GM21360 (cell line): Measurements from ENCODE around the gene KAZN.

Experiments
- ATAC-seq: cut with Tn5 transposase; IDR thresholded peaks from one replicate; pipeline ENCODE4 v1.9.1; 2021; ENCODE audit warnings: mild to moderate bottlenecking, moderate library complexity; ENCODE audit not compliant: unreplicated experiment

The KAZN gene

GRCh38 chr1:14875524-14876509 lies 277.3 kb downstream of the KAZN start:
- no peak for ATAC-seq

DNA sequence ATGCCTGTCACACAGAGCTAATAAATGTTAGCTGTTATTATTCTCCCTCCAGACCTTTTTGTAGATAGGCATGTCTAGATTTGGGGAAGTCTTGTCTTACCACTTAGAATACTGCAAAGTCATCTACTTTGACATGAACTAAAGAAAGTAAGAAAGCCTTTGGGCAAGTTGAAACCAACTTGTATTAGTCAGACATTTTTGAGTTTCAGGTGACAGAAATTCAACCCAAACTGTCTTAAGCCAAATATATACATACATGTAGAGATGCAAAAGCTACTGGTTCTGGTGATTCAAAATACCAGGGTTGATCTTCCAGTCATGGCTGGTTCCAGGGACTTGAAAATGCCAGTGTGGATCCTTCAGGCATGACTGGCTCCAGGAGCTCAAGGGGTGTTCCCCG lies 278.3 kb downstream of the KAZN start:
- ATAC-seq: no peak

- ATAC-seq: no peak
Measured at GRCh38 chr1:14877224-14877623, 278.7 kb downstream of the KAZN start.

DNA sequence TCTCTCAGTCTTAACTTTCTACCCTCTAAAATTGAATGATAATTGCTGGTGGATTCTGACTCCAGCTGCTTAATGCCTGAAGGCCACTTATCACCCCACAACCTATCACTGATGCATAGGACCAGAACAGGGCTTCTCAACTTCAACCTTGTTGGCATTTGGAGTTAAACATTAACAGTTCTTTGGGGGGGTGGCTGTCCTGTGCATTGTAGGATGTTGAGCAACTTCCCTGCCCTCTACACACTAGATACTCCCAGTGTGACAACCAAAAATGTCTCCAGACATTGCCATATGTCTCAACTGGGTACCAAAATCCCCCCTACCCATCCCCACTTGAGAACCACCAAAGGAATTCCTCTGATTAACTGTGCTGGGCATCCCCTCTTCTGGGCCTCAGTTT lies 279.6 kb downstream of the KAZN start:
- no peak for ATAC-seq

- no peak for ATAC-seq
Measured at GRCh38 chr1:14878951-14879350, 280.5 kb downstream of the KAZN start.

DNA sequence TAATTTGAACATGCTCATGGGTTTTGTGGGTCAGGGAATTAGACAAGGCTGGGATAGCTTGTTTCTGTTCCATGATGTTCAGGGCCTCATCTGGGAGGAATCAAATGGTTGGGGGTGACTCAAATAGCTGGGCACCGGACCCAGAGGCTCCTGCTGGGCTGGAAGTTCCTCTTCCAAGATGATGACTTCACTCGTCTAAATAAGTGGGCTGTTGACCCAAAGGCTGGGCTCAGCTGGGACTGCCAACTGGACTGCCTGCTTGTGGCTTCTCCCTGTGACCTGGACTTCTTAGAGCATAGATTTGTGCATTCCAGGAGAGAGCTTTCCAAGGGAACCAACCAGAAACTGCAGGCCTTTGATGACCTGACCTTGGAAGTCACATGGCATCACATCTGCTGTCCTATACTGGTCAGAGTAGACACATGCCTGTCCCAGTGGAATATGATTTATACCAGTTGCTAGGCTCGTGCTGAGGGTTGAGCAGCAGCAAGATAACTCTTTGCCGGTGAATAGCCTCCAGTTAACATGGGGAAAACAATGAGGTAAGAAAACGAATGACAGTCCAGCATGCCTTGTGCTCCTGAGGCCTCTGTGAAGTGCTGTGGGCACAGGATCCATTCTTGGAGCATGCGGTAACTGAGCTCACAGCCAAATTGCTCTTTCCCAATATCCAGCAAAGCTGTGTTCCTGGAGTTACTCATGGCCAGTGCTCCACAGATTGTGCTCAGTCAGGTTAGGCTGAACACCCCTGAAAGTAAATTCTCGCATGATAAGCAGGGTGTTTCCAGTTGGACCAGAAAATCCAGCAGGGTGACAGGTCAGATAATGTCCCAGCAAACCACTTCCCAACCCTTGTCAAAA lies 282.2 kb downstream of the KAZN start:
- ATAC-seq: no peak

GRCh38 chr1:14881775-14882672 lies 283.5 kb downstream of the KAZN start:
- ATAC-seq: no peak

DNA sequence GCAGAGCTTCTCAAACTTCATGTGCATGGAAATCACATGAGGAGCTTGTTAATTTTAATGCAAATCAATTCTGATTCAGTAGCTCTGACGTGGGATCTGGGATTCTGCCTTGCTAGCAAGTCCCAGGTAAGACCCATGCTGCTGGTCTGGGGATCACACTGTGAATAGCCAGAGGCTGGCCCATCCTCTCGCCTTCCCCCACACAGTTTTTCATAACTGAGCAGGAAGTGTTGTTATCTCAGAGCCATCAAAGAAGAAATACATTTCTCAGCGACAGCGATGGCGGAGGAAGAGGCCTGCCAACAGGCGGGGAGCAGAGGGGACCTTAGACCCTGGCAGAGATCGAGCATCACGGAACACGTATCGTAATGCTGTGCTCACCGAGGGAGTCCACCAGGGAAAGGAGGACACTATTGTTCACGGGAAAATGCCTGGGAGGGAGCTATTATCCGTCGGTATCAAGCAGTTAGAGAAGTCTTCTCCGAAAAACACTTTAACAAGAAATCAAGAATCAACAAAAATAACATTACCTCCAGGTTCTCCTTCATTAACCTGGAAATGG lies 286.2 kb downstream of the KAZN start:
- ATAC-seq: no peak

DNA sequence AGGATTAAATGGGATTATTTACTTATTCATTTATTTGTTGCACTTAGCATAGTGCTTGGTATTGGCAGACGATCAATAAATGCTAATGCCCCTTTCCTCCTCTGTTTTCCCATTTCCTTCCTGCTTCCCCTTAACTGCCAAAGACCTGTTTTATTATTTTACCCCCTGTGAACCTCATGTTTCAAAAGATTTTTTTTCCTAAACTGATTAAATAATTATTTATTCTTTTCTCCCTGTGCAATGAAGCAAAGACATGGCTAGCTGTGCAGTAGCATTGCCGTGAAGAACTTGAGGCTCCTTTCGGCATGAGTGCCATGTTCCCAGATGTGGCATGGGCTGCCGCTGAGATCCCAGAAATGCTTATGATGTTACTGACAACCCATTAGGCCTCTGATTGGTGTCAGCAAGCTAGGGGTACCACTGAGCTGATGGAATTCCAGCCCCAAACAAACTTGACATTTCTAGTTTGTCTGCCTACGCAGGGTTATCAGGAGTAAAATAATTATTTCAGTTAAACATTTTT lies 288.6 kb downstream of the KAZN start:
- ATAC-seq: no peak

DNA sequence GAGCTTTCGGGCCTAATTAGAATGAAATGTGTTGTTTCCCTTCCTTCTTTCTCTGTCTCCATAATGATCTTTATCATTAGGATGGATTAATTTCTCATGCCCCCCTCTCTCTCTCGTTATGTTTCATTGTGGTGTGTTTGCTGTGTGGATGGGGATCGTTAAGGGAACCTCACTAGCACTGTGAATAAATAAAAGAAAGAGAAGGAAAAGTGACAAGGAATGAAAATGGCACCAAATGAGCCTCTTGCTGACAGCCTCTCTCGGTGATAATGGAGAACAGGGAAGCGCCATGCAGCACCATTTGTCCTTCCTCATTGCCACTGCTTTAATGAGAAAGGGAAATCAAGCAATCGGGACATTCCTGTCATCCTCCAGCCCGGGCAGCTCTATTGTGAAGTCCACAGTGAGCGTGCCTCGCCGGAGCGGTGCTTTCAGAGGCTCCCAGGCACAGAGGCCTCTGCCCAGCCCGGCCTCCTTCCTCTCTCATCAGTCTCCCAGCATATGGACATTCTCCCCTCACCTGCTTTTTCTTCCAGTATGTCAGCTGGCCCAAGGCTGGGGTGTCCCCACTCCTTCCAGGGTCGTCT lies 289.4 kb downstream of the KAZN start:
- ATAC-seq: no peak

GRCh38 chr1:14888374-14888773 lies 289.9 kb downstream of the KAZN start:
- no peak for ATAC-seq

GRCh38 chr1:14889825-14890440 lies 291.4 kb downstream of the KAZN start:
- ATAC-seq: no peak

DNA sequence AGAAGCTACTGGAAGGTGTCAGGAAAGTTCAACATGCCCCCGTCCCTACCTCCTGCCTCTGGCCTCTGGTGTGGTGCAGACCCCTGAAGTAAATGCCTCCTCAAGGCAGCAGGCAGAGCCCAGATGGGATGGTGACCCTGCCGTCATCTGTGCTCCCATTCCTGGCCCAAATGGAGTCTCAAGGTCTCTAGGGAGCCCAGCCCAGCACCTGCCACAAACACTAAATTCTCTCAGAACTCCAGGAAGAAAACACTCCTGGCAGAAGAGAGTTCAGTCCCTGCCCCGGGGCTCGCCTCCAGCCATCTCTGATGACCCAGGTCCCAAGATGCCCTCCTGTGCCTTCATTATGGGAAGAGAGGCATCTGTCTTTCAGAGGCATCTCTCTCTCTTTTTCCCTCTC lies 293.5 kb downstream of the KAZN start:
- ATAC-seq: no peak

- ATAC-seq: no peak
Measured at GRCh38 chr1:14894811-14895560, 296.5 kb downstream of the KAZN start.

DNA sequence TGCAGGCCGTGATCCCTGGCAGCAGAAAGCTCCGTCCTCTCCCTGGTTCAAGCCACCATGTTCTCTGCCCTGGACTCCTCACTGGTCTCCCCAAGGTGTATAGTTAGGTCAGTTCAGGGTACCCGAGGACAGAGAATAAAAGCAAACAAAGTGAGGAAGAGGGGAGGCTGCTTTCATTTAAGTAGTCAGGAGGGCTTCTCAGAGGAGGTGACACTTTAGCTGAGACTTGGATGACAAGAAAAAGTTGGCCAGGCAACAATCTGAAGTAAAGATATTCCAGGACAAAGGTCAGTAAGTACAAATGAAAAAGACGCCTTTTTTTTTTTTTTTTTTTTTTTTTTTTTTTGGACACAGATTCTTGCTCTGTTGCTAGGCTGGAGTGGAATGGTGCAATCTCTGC lies 297.2 kb downstream of the KAZN start:
- no peak for ATAC-seq

GRCh38 chr1:14896381-14897079 lies 298.0 kb downstream of the KAZN start:
- ATAC-seq: no peak

GRCh38 chr1:14897080-14897449 lies 298.6 kb downstream of the KAZN start:
- ATAC-seq: no peak

DNA sequence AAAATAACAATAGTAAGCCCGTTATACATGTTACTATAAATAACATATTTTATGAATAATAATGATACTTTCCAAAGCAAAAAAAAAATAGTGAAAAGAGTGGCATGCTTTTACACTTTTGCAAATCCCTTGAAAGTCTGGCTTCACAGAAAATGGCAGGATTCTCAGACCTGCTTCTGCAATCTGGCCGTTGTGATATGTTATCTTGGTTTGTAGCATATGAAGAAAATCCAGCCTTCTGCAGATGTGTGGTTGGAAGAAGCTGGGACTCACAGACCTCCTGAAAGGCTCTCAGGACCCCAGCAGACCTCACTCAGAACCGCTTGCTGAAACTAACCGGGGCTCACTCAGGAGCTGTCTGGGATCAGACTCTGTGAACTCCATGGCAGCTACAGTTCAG lies 299.1 kb downstream of the KAZN start:
- ATAC-seq: no peak
